Measurements from ENCODE around the gene KREMEN1. TPM values are rescaled to one million over a fixed set of nuclear protein-coding genes. Genes with fewer than 3 reads are reported as not detected.

The KREMEN1 gene
- total and polyA plus RNA-seq, 2 of the 4 experiments (the other 2 are of a cell fraction), result 2.9 to 4.6 TPM

DNA sequence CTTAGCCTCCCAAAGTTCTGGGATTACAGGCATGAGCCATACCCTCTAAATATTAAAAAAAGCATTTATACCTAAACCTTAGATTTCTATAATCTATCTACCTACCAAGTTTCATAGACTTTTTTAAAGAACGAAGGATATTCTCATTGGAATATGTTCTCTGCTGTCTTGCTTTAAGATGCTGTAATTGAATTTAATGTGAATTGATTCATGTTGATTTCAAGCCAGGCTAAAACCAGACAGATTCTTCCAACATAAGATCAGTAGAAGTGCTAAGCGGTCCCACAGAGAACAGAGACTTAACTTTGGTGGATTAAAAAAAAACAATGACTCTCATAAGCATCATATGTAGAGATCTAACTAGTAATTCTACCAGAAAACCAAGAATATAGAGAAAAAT lies 14.2 kb downstream of the KREMEN1 start:
- H3K9me1 ChIP-seq (ENCODE audit: insufficient read depth, low read length), result no peaks in the 10 kb centered on the region
- no peak overlapping the region for H3K14ac ChIP-seq (replicated peaks; ENCODE audit: low read depth, low read length)
- no peak overlapping the region for H4K91ac ChIP-seq (ENCODE audit: insufficient read depth, low read depth, low read length)
- no peak overlapping the region for H3K18ac ChIP-seq (ENCODE audit: low read depth, low read length)
- H2BK120ac ChIP-seq (ENCODE audit: low read depth, low read length), result no peak overlapping the region
- no peak overlapping the region for H3K23ac ChIP-seq (ENCODE audit: low read depth, low read length)
- POLR2A ChIA-PET (ENCODE audit: unreplicated experiment), result no interaction called here
- intact Hi-C loops (cut with micrococcal nuclease), result no loop called here
- no peak overlapping the region for H4K8ac ChIP-seq (ENCODE audit: low read depth in 2 of 2, low read length in 2 of 2)
- H3K56ac ChIP-seq (ENCODE audit: extremely low read depth, insufficient read depth, low read length), result no peak overlapping the region
- no peaks in the 10 kb centered on the region for H3K27me3 ChIP-seq (ENCODE audit: control insufficient read depth, insufficient read depth, low read length)
- CTCF ChIA-PET, result no interaction called here
- dilution Hi-C loops (cut with HindIII; ENCODE audit: low sequenced_read_pairs, unreplicated experiment), result no loop called here
- no peak overlapping the region for H3K27ac ChIP-seq (ENCODE audit: insufficient read depth, low read length)
- no peak overlapping the region for H3K4me2 ChIP-seq (ENCODE audit: low read depth, low read length)
- no peak overlapping the region for H3K4me3 ChIP-seq (ENCODE audit: insufficient read depth, low read depth, low read length)
- H2AK5ac ChIP-seq (ENCODE audit: low read depth, low read length), result no peak overlapping the region
- TF ChIP-seq SMC3 (IDR thresholded peaks at IDR 0.05; ENCODE audit: low read depth, low read length) (no peak), CTCF (conservative IDR thresholded peaks at IDR 0.05; ENCODE audit: low read depth, low read length) (no peak), MXI1 (IDR thresholded peaks at IDR 0.05; ENCODE audit: borderline replicate concordance, low read depth, low read length) (no peak), BHLHE40 (IDR thresholded peaks at IDR 0.05; ENCODE audit: low read depth, low read length) (no peak), MAFK (IDR thresholded peaks at IDR 0.05; ENCODE audit: low read depth, low read length) (no peak), CHD1 (IDR thresholded peaks at IDR 0.05; ENCODE audit: low read depth, low read length) (no peak), FOS (IDR thresholded peaks at IDR 0.05; ENCODE audit: low read depth, low read length) (no peak), MAZ (IDR thresholded peaks at IDR 0.05; ENCODE audit: borderline replicate concordance, low read depth, low read length) (no peak)
- TF ChIP-seq, protein P1, sequence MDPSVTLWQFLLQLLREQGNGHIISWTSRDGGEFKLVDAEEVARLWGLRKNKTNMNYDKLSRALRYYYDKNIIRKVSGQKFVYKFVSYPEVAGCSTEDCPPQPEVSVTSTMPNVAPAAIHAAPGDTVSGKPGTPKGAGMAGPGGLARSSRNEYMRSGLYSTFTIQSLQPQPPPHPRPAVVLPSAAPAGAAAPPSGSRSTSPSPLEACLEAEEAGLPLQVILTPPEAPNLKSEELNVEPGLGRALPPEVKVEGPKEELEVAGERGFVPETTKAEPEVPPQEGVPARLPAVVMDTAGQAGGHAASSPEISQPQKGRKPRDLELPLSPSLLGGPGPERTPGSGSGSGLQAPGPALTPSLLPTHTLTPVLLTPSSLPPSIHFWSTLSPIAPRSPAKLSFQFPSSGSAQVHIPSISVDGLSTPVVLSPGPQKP (IDR thresholded peaks at IDR 0.05; ENCODE audit: borderline replicate concordance, low read depth, low read length), result no peak
- H3K9ac ChIP-seq (ENCODE audit: low read depth, low read length), result no peak overlapping the region
- H3K36me3 ChIP-seq (ENCODE audit: control insufficient read depth, insufficient read depth, low read length), result no peaks in the 10 kb centered on the region
- H2AFZ ChIP-seq (replicated peaks; ENCODE audit: low read length, poor library complexity), result no peak overlapping the region
- H3K4ac ChIP-seq (ENCODE audit: low read depth, low read length), result no peak overlapping the region
- no CpG with 5 or more reads among the region's 2 CpGs for WGBS, 2 experiments (ENCODE audit: extremely low coverage in 2 of 2, insufficient read length in 1 of 2)
- in situ Hi-C loops (cut with MboI; ENCODE audit: low sequenced_read_pairs), result no loop called here
- H3K9me3 ChIP-seq (ENCODE audit: control insufficient read depth, insufficient read depth, low read length), result no peaks in the 10 kb centered on the region
- no peak overlapping the region for H2BK5ac ChIP-seq (ENCODE audit: low read depth, low read length, poor library complexity, severe bottlenecking)
- no peak overlapping the region for H2BK15ac ChIP-seq (ENCODE audit: low read depth, low read length)
- H3K4me1 ChIP-seq (ENCODE audit: control insufficient read depth, insufficient read depth, low read length), result peaks cover 4% of the 10 kb centered on the region; the same call in 1 of the 2 replicates
- no peak overlapping the region for H2AK9ac ChIP-seq (replicated peaks; ENCODE audit: low read depth, low read length, poor library complexity)
- no peak for ATAC-seq (ENCODE audit: low read depth)
- no peaks in the 10 kb centered on the region; a peak in 1 of 4 replicates for H3K79me1 ChIP-seq (ENCODE audit: low read depth in 1 of 2, low read length in 2 of 2)
- no peaks in the 10 kb centered on the region for H4K20me1 ChIP-seq (ENCODE audit: insufficient read depth, low read length)
- no peak for DNase-seq
- no peak overlapping the region for H2BK20ac ChIP-seq (ENCODE audit: low read depth, low read length)
- no TSS peak for BruUV-seq (replicated peaks)
- no peak overlapping the region for H4K5ac ChIP-seq (ENCODE audit: low read depth, low read length)
